ENCODE results near the gene ELF5. TPM values are rescaled to one million over a fixed set of nuclear protein-coding genes. Genes with fewer than 3 reads are reported as not detected.

ELF5 gene
- total RNA-seq, 1 donor from 2014 or later: not detected

GRCh38 chr11:34524696-34525095 lies 11.1 kb upstream of the ELF5 start:
- Mint-ChIP-seq H3K9me3 (ENCODE audit: unreplicated experiment) (peaks cover 1% of the 10 kb centered on the region), H3K4me1 (ENCODE audit: low read depth, unreplicated experiment) (no peaks in the 10 kb centered on the region), H3K36me3 (ENCODE audit: unreplicated experiment) (no peaks in the 10 kb centered on the region), H3K27ac (ENCODE audit: unreplicated experiment) (no peak overlapping the region), H3K27me3 (ENCODE audit: unreplicated experiment) (no peaks in the 10 kb centered on the region), H3K4me3 (ENCODE audit: unreplicated experiment) (no peak overlapping the region)
- no peak for DNase-seq
- TF ChIP-seq, protein P1, sequence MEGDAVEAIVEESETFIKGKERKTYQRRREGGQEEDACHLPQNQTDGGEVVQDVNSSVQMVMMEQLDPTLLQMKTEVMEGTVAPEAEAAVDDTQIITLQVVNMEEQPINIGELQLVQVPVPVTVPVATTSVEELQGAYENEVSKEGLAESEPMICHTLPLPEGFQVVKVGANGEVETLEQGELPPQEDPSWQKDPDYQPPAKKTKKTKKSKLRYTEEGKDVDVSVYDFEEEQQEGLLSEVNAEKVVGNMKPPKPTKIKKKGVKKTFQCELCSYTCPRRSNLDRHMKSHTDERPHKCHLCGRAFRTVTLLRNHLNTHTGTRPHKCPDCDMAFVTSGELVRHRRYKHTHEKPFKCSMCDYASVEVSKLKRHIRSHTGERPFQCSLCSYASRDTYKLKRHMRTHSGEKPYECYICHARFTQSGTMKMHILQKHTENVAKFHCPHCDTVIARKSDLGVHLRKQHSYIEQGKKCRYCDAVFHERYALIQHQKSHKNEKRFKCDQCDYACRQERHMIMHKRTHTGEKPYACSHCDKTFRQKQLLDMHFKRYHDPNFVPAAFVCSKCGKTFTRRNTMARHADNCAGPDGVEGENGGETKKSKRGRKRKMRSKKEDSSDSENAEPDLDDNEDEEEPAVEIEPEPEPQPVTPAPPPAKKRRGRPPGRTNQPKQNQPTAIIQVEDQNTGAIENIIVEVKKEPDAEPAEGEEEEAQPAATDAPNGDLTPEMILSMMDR (IDR thresholded peaks at IDR 0.05; ENCODE audit: partially characterized antibody, unreplicated experiment): no peak

GRCh38 chr11:34523053-34523452 lies 9.5 kb upstream of the ELF5 start:
- H3K27ac Mint-ChIP-seq (ENCODE audit: unreplicated experiment): no peak overlapping the region
- H3K36me3 Mint-ChIP-seq (ENCODE audit: unreplicated experiment): no peaks in the 10 kb centered on the region
- TF ChIP-seq, protein P1 (IDR thresholded peaks at IDR 0.05; ENCODE audit: partially characterized antibody, unreplicated experiment): no peak
- no peaks in the 10 kb centered on the region for H3K27me3 Mint-ChIP-seq (ENCODE audit: unreplicated experiment)
- H3K9me3 Mint-ChIP-seq (ENCODE audit: unreplicated experiment): no peaks in the 10 kb centered on the region
- no peak overlapping the region for H3K4me3 Mint-ChIP-seq (ENCODE audit: unreplicated experiment)
- no peak for DNase-seq
- no peaks in the 10 kb centered on the region for H3K4me1 Mint-ChIP-seq (ENCODE audit: low read depth, unreplicated experiment)

DNA sequence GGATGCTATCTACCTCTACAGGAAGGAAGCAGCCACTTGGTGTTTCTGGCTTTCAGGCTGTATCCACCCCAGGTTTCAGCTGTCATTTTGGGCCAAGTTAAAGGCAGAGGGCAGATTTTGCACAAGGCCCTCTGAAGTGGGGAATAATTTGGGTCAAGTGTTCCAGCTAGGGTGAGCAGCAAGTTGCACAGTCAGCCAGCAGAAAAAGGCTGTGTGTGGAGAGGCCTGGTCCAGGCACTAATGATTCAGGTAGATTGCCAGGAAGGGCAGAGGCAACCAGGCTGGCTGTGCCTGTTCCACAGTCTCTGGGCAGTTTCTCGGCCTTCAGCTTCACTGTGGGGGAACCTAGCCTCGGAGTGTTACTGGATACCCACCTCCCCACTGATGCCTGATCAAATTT lies 8.6 kb upstream of the ELF5 start:
- Mint-ChIP-seq H3K9me3 (ENCODE audit: unreplicated experiment) (no peaks in the 10 kb centered on the region), H3K27me3 (ENCODE audit: unreplicated experiment) (no peaks in the 10 kb centered on the region), H3K4me3 (ENCODE audit: unreplicated experiment) (no peak overlapping the region), H3K27ac (ENCODE audit: unreplicated experiment) (no peak overlapping the region), H3K4me1 (ENCODE audit: low read depth, unreplicated experiment) (no peaks in the 10 kb centered on the region), H3K36me3 (ENCODE audit: unreplicated experiment) (no peaks in the 10 kb centered on the region)
- DNase-seq: no peak
- TF ChIP-seq, protein P1 (IDR thresholded peaks at IDR 0.05; ENCODE audit: partially characterized antibody, unreplicated experiment): no peak

DNA sequence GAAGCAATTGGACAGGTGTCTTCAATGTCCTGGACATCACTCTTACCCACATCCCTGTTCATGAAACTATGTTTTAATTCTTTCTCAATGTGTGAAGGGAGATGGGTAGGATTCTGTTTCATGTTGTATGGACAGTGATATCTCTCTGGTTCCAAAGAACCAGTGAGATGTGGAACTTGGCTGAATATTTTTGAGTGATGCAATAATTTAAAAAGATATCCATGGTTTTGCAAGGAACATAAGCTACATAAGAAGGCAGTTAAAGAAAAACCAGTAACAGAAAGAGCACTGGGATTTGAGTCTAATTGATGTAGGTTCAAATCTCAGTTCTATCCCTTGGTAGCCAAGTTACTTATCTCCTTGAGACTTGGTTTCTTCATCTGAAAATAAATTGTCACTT lies 7.7 kb upstream of the ELF5 start:
- Mint-ChIP-seq H3K27me3 (ENCODE audit: unreplicated experiment) (no peaks in the 10 kb centered on the region), H3K9me3 (ENCODE audit: unreplicated experiment) (no peaks in the 10 kb centered on the region), H3K4me1 (ENCODE audit: low read depth, unreplicated experiment) (no peaks in the 10 kb centered on the region), H3K36me3 (ENCODE audit: unreplicated experiment) (no peaks in the 10 kb centered on the region), H3K4me3 (ENCODE audit: unreplicated experiment) (no peak overlapping the region), H3K27ac (ENCODE audit: unreplicated experiment) (no peak overlapping the region)
- TF ChIP-seq, protein P1 (IDR thresholded peaks at IDR 0.05; ENCODE audit: partially characterized antibody, unreplicated experiment): no peak
- DNase-seq: no peak

- Mint-ChIP-seq H3K27ac (ENCODE audit: unreplicated experiment) (no peak overlapping the region), H3K27me3 (ENCODE audit: unreplicated experiment) (no peaks in the 10 kb centered on the region), H3K4me3 (ENCODE audit: unreplicated experiment) (no peak overlapping the region), H3K36me3 (ENCODE audit: unreplicated experiment) (no peaks in the 10 kb centered on the region), H3K9me3 (ENCODE audit: unreplicated experiment) (no peaks in the 10 kb centered on the region), H3K4me1 (ENCODE audit: low read depth, unreplicated experiment) (no peaks in the 10 kb centered on the region)
- TF ChIP-seq, protein P1 (IDR thresholded peaks at IDR 0.05; ENCODE audit: partially characterized antibody, unreplicated experiment): no peak
- no peak for DNase-seq
Observed at GRCh38 chr11:34519595-34520235, 6.1 kb upstream of the ELF5 start.

Measured in glutamatergic neuron (in vitro differentiated cells).